Suprapubic skin (tissue), 4 donors: ENCODE results near the gene PGAM1. TPM values are rescaled to one million over a fixed set of nuclear protein-coding genes. Genes with fewer than 3 reads are reported as not detected.
"Not testable (repeated sequence)": the region's sequence is repeated elsewhere in the genome, so short reads cannot be mapped to it uniquely, and the experiment has no call there.

ENCODE experiments used
- DNase-seq, 2 donors: peaks; one replicate each; pipeline ENCODE4 v3.0.0-alpha.2; 2019; ENCODE audit warnings: low spot score in 2 of 2
- H3K27ac ChIP-seq: fragments of 200-600 bp; sonication (generic); one replicate; pipeline ENCODE4 v1.5.1; 2019
- H3K27me3 ChIP-seq: fragments of 200-600 bp; sonication (generic); one replicate; pipeline ENCODE4 v1.5.1; 2019
- H3K36me3 ChIP-seq: fragments of 200-600 bp; sonication (generic); one replicate; pipeline ENCODE4 v1.5.1; 2019
- H3K4me1 ChIP-seq: fragments of 200-600 bp; sonication (generic); one replicate; pipeline ENCODE4 v1.5.1; 2019
- H3K4me3 ChIP-seq: fragments of 200-600 bp; sonication (generic); one replicate; pipeline ENCODE4 v1.5.1; 2019; ENCODE audit warnings: mild to moderate bottlenecking
- H3K9me3 ChIP-seq: fragments of 200-600 bp; sonication (generic); one replicate; pipeline ENCODE4 v1.5.1; 2019
- EP300 ChIP-seq: sonication (generic); formaldehyde crosslinking; IDR thresholded peaks from one replicate; pipeline ENCODE4 v1.6.1; 2017; ENCODE audit warnings: antibody characterized with exemption
- POLR2A ChIP-seq, 2 donors: fragments of 450-650 bp; IDR thresholded peaks; one replicate each; pipeline ENCODE4 v1.6.1; 2017; ENCODE audit warnings: antibody characterized with exemption in 2 of 2, mild to moderate bottlenecking in 2 of 2, moderate library complexity in 2 of 2
- POLR2AphosphoS5 ChIP-seq, 3 donors: sonication (generic); formaldehyde crosslinking; IDR thresholded peaks; one replicate each; pipeline ENCODE4 v1.6.1; 2017; ENCODE audit warnings: antibody characterized with exemption in 3 of 3
- WGBS: methylation state at CpG from one replicate; pipeline ENCODE4 v1.1.5; 2018; 5-methylcytosine and 5-hydroxymethylcytosine counted together
- total RNA-seq, 4 donors: library from RNA; depleted of rRNA; stranded (reverse); fragments of >200 nt; gene quantifications; one replicate each; pipeline ENCODE4 v1.1.0, GENCODE V29; 2016
- TF ChIP-seq, protein P1 (sequence below), 2 donors: fragments of 200-600 bp in 1 of 2; fragments of 450-650 bp in 1 of 2; sonication (generic) in 1 of 2; IDR thresholded peaks; one replicate each; pipeline ENCODE4 v1.5.1; 2016 to 2019; ENCODE audit warnings: antibody characterized with exemption in 2 of 2, mild to moderate bottlenecking in 1 of 2, moderate library complexity in 1 of 2

Gene PGAM1
- total RNA-seq, 4 donors from 2014 or later = 106 to 238 (median 209) TPM

DNA sequence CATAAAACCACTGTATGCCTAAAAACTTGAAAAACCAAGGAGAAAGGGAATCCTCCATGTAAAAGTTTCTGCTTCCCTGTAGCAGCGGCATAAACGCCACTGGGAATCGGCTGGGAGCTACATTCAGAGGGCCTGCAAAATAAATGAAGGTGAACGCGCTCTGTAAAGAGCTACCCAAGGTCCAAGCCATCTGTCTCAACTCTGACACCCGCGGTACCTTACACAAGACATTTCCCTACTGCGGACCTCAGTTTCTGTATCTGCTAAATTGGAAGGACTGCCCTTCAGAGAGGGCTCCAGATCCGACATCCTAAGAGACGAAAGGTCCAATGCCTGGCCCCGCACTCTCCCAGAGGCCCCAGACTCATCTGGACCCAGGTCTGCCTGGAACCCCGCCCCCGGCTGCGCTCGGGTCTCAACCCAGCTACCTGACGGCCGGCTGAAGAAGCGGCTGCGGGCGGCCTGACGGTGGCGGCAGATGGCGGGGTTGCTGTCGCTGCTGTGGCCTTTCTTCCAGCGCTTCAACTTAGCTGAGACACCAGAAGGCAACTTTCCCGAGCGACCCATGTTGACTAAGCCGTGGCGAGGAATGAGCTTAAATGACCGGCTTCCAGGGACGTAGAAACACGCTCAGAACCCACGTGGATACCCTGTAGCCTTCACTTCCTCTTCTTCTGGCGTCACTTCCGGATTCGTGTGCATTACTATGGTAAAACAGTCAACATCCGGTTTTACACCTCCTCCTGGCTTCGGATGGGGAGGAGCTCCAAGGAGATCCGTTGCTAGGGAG is 25.1 kb upstream of the PGAM1 start, which contains the start of gene RRP12:
Gene RRP12, minus strand, starts transcription at position 676 of the 790 bp plus-strand sequence. Its CDS starts 109 bp downstream, at position 567.
- H3K4me1 ChIP-seq = peaks cover 13% of the 10 kb centered on the region
- TF ChIP-seq, protein P1, sequence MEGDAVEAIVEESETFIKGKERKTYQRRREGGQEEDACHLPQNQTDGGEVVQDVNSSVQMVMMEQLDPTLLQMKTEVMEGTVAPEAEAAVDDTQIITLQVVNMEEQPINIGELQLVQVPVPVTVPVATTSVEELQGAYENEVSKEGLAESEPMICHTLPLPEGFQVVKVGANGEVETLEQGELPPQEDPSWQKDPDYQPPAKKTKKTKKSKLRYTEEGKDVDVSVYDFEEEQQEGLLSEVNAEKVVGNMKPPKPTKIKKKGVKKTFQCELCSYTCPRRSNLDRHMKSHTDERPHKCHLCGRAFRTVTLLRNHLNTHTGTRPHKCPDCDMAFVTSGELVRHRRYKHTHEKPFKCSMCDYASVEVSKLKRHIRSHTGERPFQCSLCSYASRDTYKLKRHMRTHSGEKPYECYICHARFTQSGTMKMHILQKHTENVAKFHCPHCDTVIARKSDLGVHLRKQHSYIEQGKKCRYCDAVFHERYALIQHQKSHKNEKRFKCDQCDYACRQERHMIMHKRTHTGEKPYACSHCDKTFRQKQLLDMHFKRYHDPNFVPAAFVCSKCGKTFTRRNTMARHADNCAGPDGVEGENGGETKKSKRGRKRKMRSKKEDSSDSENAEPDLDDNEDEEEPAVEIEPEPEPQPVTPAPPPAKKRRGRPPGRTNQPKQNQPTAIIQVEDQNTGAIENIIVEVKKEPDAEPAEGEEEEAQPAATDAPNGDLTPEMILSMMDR (IDR thresholded peaks at IDR 0.05) = no peak
- TF ChIP-seq POLR2AphosphoS5 (IDR thresholded peaks at IDR 0.05) = peak in 2 of 3 donors; percentile 36 to 88
- TF ChIP-seq POLR2A (IDR thresholded peaks at IDR 0.05) = peak in 1 of 2 donors; percentile 55
- no peak for TF ChIP-seq EP300

DNA sequence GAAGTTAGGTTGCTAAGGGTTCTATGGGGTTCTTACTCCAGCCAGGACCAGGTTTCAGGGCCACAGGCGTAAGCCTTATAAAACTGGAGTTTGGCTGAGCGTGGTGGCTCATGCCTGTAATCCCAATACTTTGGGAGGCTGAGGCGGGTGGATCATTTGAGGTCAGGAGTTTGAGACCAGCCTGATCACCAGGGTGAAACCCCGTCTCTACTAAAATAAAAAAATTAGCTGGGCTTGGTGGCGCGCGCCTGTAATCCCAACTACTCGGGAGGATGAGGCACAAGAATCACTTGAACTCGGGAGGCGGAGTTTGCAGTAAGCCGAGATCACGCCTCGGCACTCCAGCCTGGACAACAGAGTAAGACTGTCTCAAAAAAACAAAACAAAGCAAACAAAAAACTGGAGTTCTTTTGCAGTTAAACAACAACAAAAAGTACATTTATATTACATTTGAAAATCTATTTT is 24.5 kb upstream of the PGAM1 start:
- H3K27ac ChIP-seq = no peak overlapping the region
- TF ChIP-seq POLR2A (IDR thresholded peaks at IDR 0.05) = no peak
- TF ChIP-seq POLR2AphosphoS5 (IDR thresholded peaks at IDR 0.05) = no peak

More for the DNA sequence above, 25.1 kb upstream of the PGAM1 start, which contains the start of gene RRP12:
- Histone ChIP-seq H3K4me3 (peak within 1 kb of the TSS; percentile 70), H3K27ac (peak within 1 kb of the TSS; percentile 65), H3K36me3 (peaks cover 16% of the 10 kb centered on the region), H3K27me3 (no peaks in the 10 kb centered on the region), H3K9me3 (no peaks in the 10 kb centered on the region)
- peak; percentile 91 for DNase-seq
- WGBS = 0% methylated on average over 33 of the region's 39 CpGs

DNA sequence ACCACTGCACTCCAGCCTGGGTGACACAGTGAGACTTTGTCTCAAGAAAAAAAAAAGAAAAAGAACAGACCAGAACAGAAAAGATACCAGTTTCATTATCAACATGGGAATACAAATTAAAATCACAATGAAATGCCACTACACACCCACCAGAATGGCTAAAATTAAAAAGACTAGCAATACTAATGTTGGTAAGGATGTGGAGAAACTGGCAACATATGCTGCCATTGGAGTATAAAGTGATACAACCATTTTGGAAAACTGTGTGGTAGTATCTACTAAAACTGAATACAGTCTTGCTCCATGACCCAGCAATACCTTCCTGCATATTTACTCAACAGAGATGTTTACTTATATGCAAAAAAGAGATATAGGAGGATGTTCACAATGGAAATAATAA is 21.9 kb upstream of the PGAM1 start:
- Histone ChIP-seq H3K27me3 (no peaks in the 10 kb centered on the region), H3K36me3 (no peaks in the 10 kb centered on the region), H3K9me3 (no peaks in the 10 kb centered on the region), H3K4me1 (peaks cover 42% of the 10 kb centered on the region), H3K4me3 (no peak overlapping the region), H3K27ac (no peak overlapping the region)
- DNase-seq = no peak
- no peak for TF ChIP-seq POLR2A (IDR thresholded peaks at IDR 0.05)

More for the DNA sequence above, 24.5 kb upstream of the PGAM1 start:
- peak overlapping the region; percentile 70 for H3K4me3 ChIP-seq
- peaks cover 9% of the 10 kb centered on the region for H3K36me3 ChIP-seq
- H3K4me1 ChIP-seq = peaks cover 18% of the 10 kb centered on the region
- no peaks in the 10 kb centered on the region for H3K9me3 ChIP-seq
- no peaks in the 10 kb centered on the region for H3K27me3 ChIP-seq
- DNase-seq = no peak
- 80% methylated on average over 11 of the region's 13 CpGs for WGBS

DNA sequence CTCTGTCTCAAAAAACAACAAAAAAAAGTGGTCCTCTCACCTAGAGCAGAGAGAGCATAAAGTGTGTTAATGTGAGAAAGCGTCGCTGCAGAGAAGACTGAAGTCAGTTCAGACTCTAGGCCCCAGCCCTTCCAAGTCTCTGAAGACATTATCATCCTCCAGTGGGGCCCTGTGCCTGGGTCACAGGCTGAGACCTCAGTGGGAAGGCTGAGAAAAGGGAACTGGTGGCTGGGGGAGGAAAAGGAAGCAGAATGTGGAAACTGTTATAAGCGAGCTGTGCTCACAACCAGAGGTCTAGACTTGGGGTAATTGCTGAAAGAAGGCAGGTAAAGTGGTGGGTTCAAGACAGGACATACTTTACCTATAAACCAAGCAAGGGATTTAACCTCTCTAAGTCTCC is 19.9 kb upstream of the PGAM1 start:
- Histone ChIP-seq H3K9me3 (no peaks in the 10 kb centered on the region), H3K4me1 (peaks cover 31% of the 10 kb centered on the region), H3K27me3 (no peaks in the 10 kb centered on the region), H3K36me3 (no peaks in the 10 kb centered on the region), H3K4me3 (no peak overlapping the region), H3K27ac (no peak overlapping the region)
- DNase-seq = no peak
- TF ChIP-seq EP300 = no peak
- no peak for TF ChIP-seq POLR2AphosphoS5 (IDR thresholded peaks at IDR 0.05)
- TF ChIP-seq, protein P1 (IDR thresholded peaks at IDR 0.05) = no peak
- TF ChIP-seq POLR2A (IDR thresholded peaks at IDR 0.05) = no peak
- WGBS = 81% methylated on average over 3 of the region's 3 CpGs

DNA sequence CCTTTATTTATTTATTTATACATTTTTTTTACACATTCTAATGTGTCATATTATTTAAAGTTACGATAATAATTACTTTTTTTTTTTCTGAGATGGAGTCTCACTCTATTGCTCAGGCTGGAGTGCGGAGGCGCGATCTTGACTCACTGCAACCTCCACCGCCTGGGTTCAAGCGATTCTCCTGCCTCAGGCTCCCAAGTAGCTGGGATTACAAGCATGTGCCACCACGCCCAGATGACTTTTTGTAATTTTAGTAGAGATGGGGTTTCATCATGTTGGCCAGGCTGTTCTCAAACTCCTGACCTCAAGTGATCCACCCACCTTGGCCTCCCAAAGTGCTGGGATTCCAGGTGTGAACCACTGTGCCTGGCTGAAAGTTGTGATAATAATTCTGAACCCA is 19.5 kb upstream of the PGAM1 start:
- Histone ChIP-seq H3K4me1 (peaks cover 31% of the 10 kb centered on the region), H3K27ac (peak overlapping the region; percentile 69)
- not testable (repeated sequence) for H3K9me3 ChIP-seq, DNase-seq, H3K4me3 ChIP-seq, H3K36me3 ChIP-seq, H3K27me3 ChIP-seq
- WGBS = 76% methylated on average over 7 of the region's 7 CpGs

DNA sequence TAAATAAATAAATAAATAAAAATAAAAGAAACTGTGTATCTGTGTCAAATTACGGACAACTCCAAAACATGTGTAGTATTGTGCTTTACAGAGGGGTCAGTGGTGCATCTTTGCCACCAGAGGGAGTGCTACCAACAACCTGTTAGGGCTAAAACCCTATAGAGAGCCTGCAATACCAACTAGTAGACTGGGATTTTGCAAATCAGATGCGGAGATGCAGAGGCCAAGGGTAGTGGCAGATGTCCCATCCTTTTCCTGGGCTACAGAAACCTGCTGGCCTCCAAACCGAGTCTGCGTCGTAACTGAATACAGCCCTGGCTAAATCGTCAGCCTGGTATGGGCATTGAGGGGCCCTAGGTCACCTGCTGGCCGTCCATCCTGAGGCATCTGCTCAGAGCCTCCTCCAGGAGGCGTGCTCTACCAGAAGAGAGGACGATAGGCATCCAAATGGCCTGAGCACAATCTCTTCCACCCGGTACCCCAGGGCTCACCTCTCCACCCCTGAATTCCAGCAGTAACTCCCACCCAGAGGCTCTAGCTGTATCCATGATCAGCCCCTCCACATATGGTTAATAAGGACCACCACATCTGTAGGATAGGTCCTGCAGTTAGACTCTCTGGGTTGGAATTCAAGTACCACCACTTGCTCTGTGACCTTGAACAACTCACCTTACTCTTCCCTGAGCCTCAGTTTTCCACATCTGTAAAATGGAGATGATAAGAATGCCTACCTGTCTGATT is 18.6 kb upstream of the PGAM1 start:
- DNase-seq = no peak
- 4% methylated on average over 8 of the region's 10 CpGs for WGBS
- peak overlapping the region; percentile 69 for H3K27ac ChIP-seq
- no peaks in the 10 kb centered on the region for H3K36me3 ChIP-seq
- H3K9me3 ChIP-seq = no peaks in the 10 kb centered on the region
- H3K27me3 ChIP-seq = no peaks in the 10 kb centered on the region
- H3K4me1 ChIP-seq = peaks cover 28% of the 10 kb centered on the region
- H3K4me3 ChIP-seq = no peak overlapping the region
- no peak for TF ChIP-seq POLR2AphosphoS5 (IDR thresholded peaks at IDR 0.05)
- TF ChIP-seq, protein P1 (IDR thresholded peaks at IDR 0.05) = peak; percentile 40 to 79
- no peak for TF ChIP-seq POLR2A (IDR thresholded peaks at IDR 0.05)
